ENCODE results near the gene NBL1.
A peak's percentile ranks its signal among the peaks of the same experiment; 100 is the strongest.

Gene NBL1, protein sequence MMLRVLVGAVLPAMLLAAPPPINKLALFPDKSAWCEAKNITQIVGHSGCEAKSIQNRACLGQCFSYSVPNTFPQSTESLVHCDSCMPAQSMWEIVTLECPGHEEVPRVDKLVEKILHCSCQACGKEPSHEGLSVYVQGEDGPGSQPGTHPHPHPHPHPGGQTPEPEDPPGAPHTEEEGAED

DNA sequence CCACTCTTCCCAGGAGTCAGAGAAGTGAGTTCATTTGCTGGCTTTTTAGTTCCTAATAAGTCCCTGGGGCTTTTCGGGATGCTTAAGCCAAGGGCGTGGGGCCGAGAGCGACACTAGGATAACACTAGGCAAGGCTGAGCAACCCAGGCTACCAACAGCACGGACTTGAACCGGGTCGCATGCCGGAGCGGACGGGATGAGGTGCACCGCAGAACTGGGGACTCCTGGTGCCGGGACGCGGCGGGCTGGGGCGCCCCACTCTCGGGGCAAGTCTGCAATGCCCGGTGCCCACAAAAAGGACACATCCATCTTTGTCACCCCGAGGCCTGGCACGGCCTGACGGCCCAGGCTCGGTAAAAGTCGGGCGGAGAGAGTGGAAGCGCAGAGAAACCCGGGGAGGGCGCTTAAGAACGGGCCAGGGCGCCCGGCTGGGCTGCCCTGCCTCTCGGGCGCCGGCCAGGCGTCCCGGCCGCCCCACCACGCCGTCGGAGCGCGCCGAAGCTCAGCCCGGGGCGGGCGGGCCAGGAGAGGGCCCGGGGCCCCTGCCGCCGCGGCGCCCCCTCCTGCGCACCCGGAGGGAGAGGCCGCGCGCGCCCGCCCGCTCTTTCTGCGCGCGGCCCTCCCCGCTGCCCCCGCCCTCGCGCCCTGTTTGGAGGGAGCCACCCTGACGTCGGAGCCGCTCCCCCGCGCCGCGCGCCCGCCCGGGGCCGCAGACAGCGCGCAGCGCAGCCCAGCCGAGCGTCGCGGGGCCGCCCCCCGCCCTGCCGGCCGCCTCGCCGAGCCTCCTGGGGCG is at the start of gene NBL1:
NBL1 (plus strand) TSS at position 710 of the 793 bp plus-strand sequence. CDS start 10,720 bp downstream, outside the sequence.
- peak; percentile 25 for ATAC-seq

DNA sequence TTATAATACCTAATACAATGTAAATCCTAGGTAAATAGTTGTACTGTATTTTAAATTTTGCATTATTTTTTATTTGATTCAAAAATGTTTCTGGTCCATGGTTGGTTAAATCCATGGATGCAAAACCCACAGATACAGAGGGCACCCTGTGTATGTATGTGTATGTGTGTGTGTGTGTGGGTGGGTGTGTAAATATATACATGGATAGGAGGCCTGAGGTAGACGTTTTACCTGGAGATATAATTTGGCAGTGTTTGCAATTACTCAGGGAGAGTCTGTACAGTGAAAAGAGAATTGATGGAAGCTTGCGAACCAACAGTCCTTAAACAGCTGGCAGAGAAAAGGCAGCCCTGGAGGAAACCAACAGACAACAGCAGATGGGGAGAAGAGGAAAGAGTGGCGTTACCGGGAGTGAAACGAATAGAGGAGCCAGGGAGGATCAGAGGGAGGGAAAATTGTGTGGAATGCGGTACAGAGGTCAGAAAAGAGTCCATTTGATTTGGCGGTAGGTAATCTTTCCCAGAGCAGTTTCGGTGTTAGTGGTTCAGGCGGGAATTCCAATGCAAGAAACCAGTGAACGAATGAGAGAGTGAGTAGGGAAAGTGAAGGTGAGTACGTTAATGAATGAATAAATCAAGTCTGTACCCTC is 47.9 kb upstream of the NBL1 start:
- ATAC-seq = peak; percentile 61
- no peak for TF ChIP-seq TCF4 (CRISPR knock-in tag; IDR thresholded peaks at IDR 0.05; ENCODE audit: borderline replicate concordance)
- no peak for TF ChIP-seq ZNF8 (CRISPR knock-in tag; IDR thresholded peaks at IDR 0.05)
- no peak for TF ChIP-seq ZFP3 (CRISPR knock-in tag; IDR thresholded peaks at IDR 0.05)

More for the DNA sequence above, at the start of gene NBL1:
- no peak for TF ChIP-seq SNAI2 (CRISPR knock-in tag; IDR thresholded peaks at IDR 0.05)
- no peak for TF ChIP-seq ZNF565 (CRISPR knock-in tag; conservative IDR thresholded peaks at IDR 0.05; ENCODE audit: low read depth)
- no peak for TF ChIP-seq ZNF8 (CRISPR knock-in tag; IDR thresholded peaks at IDR 0.05)
- TF ChIP-seq ISL1 (CRISPR knock-in tag; IDR thresholded peaks at IDR 0.05) = no peak
- TF ChIP-seq, protein P1, sequence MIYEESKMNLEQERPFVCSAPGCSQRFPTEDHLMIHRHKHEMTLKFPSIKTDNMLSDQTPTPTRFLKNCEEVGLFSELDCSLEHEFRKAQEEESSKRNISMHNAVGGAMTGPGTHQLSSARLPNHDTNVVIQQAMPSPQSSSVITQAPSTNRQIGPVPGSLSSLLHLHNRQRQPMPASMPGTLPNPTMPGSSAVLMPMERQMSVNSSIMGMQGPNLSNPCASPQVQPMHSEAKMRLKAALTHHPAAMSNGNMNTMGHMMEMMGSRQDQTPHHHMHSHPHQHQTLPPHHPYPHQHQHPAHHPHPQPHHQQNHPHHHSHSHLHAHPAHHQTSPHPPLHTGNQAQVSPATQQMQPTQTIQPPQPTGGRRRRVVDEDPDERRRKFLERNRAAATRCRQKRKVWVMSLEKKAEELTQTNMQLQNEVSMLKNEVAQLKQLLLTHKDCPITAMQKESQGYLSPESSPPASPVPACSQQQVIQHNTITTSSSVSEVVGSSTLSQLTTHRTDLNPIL (CRISPR knock-in tag; IDR thresholded peaks at IDR 0.05; ENCODE audit: low read depth) = no peak
- TF ChIP-seq ESRRG (CRISPR knock-in tag; IDR thresholded peaks at IDR 0.05) = no peak
- no peak for TF ChIP-seq BACH2 (CRISPR knock-in tag; IDR thresholded peaks at IDR 0.05; ENCODE audit: borderline replicate concordance)
- TF ChIP-seq ZNF70 (CRISPR knock-in tag; IDR thresholded peaks at IDR 0.05) = no peak
- TF ChIP-seq CSDC2 (CRISPR knock-in tag; IDR thresholded peaks at IDR 0.05) = no peak
- no peak for TF ChIP-seq ZC3H10 (CRISPR knock-in tag; IDR thresholded peaks at IDR 0.05)
- TF ChIP-seq ARNTL (CRISPR knock-in tag; IDR thresholded peaks at IDR 0.05; ENCODE audit: borderline replicate concordance, low read depth) = no peak
- no peak for TF ChIP-seq GLIS3 (CRISPR knock-in tag; IDR thresholded peaks at IDR 0.05)
- no peak for TF ChIP-seq ZFP3 (CRISPR knock-in tag; IDR thresholded peaks at IDR 0.05)

DNA sequence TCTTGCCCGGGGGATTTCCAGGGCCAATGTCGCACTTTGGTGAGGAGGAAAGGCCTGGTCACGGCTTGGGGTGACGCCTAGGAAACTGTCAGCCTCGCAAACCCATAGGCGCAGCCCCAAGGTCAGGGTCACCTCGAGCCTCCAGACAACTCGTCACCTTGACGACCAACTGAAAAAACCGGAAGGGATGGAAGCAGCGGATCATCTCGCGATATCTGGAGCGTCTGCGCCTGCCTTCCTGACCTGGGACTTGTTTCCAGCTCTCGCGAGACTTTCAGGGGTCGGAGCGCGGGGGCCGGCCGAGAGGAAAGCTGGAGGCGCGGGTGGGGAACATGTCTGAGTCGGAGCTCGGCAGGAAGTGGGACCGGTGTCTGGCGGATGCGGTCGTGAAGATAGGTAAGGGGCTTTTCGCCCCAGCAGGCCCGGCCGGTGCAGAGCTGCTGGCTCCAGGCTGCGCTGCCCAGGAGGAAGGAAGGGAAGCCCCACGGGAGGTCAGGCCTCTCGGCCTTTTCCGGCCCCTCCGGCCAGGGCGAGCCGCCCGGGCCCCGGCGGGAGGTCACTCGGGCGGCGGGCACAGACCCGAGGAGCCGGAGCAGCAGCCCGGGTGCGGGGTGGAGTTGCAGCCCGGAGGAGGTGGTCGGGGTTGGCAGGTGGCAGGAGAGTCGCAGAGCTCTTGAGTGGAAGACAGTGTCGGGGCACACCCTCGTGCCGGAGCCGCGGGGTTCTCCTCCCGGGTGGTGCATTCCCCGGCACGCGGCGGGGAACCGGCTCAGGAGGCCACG is 47.2 kb upstream of the NBL1 start:
- ATAC-seq = peak; percentile 96
- TF ChIP-seq RARB (CRISPR knock-in tag; IDR thresholded peaks at IDR 0.05) (no peak), ZFP30 (CRISPR knock-in tag; IDR thresholded peaks at IDR 0.05) (no peak), ZC3H10 (CRISPR knock-in tag; IDR thresholded peaks at IDR 0.05) (no peak), ESRRG (CRISPR knock-in tag; IDR thresholded peaks at IDR 0.05) (no peak), TCF4 (CRISPR knock-in tag; IDR thresholded peaks at IDR 0.05; ENCODE audit: borderline replicate concordance) (no peak), BACH2 (CRISPR knock-in tag; IDR thresholded peaks at IDR 0.05; ENCODE audit: borderline replicate concordance) (no peak), ISL1 (CRISPR knock-in tag; IDR thresholded peaks at IDR 0.05) (no peak), TOX (CRISPR knock-in tag; IDR thresholded peaks at IDR 0.05; ENCODE audit: borderline replicate concordance) (no peak), OSR1 (CRISPR knock-in tag; IDR thresholded peaks at IDR 0.05) (no peak), ZFP3 (CRISPR knock-in tag; IDR thresholded peaks at IDR 0.05) (no peak), PPARA (CRISPR knock-in tag; IDR thresholded peaks at IDR 0.05; ENCODE audit: borderline replicate concordance) (no peak), CSDC2 (CRISPR knock-in tag; IDR thresholded peaks at IDR 0.05) (no peak), ARNTL (CRISPR knock-in tag; IDR thresholded peaks at IDR 0.05; ENCODE audit: borderline replicate concordance, low read depth) (no peak), ZNF70 (CRISPR knock-in tag; IDR thresholded peaks at IDR 0.05) (no peak), ZNF8 (CRISPR knock-in tag; IDR thresholded peaks at IDR 0.05) (no peak)
- TF ChIP-seq, protein P2, sequence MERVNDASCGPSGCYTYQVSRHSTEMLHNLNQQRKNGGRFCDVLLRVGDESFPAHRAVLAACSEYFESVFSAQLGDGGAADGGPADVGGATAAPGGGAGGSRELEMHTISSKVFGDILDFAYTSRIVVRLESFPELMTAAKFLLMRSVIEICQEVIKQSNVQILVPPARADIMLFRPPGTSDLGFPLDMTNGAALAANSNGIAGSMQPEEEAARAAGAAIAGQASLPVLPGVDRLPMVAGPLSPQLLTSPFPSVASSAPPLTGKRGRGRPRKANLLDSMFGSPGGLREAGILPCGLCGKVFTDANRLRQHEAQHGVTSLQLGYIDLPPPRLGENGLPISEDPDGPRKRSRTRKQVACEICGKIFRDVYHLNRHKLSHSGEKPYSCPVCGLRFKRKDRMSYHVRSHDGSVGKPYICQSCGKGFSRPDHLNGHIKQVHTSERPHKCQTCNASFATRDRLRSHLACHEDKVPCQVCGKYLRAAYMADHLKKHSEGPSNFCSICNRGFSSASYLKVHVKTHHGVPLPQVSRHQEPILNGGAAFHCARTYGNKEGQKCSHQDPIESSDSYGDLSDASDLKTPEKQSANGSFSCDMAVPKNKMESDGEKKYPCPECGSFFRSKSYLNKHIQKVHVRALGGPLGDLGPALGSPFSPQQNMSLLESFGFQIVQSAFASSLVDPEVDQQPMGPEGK (CRISPR knock-in tag; IDR thresholded peaks at IDR 0.05; ENCODE audit: borderline replicate concordance) = no peak
- TF ChIP-seq, protein P3, sequence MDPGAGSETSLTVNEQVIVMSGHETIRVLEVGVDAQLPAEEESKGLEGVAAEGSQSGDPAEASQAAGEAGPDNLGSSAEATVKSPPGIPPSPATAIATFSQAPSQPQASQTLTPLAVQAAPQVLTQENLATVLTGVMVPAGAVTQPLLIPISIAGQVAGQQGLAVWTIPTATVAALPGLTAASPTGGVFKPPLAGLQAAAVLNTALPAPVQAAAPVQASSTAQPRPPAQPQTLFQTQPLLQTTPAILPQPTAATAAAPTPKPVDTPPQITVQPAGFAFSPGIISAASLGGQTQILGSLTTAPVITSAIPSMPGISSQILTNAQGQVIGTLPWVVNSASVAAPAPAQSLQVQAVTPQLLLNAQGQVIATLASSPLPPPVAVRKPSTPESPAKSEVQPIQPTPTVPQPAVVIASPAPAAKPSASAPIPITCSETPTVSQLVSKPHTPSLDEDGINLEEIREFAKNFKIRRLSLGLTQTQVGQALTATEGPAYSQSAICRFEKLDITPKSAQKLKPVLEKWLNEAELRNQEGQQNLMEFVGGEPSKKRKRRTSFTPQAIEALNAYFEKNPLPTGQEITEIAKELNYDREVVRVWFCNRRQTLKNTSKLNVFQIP (CRISPR knock-in tag; IDR thresholded peaks at IDR 0.05; ENCODE audit: borderline replicate concordance, low read depth) = no peak
- TF ChIP-seq, protein P4, sequence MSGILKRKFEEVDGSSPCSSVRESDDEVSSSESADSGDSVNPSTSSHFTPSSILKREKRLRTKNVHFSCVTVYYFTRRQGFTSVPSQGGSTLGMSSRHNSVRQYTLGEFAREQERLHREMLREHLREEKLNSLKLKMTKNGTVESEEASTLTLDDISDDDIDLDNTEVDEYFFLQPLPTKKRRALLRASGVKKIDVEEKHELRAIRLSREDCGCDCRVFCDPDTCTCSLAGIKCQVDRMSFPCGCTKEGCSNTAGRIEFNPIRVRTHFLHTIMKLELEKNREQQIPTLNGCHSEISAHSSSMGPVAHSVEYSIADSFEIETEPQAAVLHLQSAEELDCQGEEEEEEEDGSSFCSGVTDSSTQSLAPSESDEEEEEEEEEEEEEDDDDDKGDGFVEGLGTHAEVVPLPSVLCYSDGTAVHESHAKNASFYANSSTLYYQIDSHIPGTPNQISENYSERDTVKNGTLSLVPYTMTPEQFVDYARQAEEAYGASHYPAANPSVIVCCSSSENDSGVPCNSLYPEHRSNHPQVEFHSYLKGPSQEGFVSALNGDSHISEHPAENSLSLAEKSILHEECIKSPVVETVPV (CRISPR knock-in tag; IDR thresholded peaks at IDR 0.05) = no peak
- TF ChIP-seq, protein P5, sequence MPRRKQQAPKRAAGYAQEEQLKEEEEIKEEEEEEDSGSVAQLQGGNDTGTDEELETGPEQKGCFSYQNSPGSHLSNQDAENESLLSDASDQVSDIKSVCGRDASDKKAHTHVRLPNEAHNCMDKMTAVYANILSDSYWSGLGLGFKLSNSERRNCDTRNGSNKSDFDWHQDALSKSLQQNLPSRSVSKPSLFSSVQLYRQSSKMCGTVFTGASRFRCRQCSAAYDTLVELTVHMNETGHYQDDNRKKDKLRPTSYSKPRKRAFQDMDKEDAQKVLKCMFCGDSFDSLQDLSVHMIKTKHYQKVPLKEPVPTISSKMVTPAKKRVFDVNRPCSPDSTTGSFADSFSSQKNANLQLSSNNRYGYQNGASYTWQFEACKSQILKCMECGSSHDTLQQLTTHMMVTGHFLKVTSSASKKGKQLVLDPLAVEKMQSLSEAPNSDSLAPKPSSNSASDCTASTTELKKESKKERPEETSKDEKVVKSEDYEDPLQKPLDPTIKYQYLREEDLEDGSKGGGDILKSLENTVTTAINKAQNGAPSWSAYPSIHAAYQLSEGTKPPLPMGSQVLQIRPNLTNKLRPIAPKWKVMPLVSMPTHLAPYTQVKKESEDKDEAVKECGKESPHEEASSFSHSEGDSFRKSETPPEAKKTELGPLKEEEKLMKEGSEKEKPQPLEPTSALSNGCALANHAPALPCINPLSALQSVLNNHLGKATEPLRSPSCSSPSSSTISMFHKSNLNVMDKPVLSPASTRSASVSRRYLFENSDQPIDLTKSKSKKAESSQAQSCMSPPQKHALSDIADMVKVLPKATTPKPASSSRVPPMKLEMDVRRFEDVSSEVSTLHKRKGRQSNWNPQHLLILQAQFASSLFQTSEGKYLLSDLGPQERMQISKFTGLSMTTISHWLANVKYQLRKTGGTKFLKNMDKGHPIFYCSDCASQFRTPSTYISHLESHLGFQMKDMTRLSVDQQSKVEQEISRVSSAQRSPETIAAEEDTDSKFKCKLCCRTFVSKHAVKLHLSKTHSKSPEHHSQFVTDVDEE (CRISPR knock-in tag; IDR thresholded peaks at IDR 0.05) = no peak

Data from SK-N-SH treated with all-trans-retinoic acid at 6 μM for 48 hours (cell line).